Measurements from ENCODE around the gene CCDC71.

The CCDC71 gene

DNA sequence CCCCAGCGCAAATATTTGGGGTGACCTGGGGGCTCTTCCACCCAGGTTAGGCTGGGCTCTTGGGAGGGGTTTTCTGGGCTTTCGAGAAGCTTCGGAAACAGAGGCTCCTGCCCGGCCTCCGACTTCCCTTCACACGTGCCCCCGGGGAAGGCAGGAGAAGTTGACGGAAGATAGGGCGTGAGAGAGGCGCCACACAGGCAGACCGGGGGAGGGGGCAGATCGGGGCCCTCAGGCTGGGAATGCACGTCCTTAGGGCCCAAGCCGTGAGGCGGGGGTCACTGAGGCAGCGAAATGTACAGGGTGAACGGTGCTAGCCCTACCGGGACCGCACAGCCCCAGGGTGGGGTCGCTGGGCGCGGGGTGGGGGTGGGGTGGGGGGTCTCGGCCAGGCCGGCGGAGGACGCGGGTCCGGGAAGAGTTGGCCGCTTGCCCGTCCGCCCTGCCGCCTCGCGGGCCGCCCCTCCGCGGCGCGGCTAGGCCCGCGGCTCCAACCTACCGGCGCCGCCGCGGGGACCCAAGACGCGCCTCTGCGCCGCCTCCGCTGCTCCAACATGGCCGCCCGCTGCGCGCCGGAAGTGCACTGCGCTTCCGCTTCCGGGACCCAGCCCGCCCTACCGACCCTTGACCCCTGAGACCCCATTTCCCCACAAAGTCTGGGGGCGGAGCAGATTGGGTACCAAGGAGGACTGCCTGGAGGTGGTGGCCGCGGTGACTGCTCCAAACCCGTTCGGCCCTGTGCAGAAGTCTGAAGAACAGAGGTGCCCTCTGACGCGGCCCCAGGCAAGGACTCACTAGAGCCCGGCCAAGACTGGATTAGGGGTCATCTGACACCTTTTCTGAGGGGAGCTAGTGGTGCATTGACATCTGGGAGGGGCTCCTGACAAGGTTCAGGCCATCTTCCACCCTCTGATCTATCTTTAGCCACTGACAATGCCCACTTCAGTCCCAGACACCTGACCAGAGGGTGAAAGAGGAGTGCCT is at the start of gene CCDC71:
TSS of gene CCDC71 (minus strand) at position 561 of the 981 bp plus-strand sequence. CDS start 2,123 bp downstream, outside the sequence.
- peak; percentile 53 to 72 (median 55) for DNase-seq (ENCODE audit: low read depth in 3 of 3)

DNA sequence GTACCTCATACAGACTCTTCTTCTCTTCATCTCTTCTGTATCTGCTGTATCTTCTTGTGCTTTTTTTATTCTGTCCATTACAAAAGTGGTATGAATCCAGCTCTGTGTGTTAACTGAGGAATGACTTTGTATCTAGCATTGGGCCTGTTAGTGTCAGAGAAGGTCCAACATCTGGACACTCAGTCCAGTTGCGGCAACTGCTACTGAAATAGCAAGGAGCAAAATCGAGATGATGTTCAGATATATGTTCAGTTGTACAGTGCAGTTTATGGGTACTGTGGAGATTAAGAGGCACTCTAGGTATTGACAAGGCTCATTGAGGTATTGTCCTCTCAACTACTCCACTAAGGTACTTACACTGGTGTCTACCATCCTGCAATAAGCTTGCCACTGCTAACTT is 47.9 kb upstream of the CCDC71 start:
- DNase-seq (ENCODE audit: low read depth in 3 of 3) = no peak

DNA sequence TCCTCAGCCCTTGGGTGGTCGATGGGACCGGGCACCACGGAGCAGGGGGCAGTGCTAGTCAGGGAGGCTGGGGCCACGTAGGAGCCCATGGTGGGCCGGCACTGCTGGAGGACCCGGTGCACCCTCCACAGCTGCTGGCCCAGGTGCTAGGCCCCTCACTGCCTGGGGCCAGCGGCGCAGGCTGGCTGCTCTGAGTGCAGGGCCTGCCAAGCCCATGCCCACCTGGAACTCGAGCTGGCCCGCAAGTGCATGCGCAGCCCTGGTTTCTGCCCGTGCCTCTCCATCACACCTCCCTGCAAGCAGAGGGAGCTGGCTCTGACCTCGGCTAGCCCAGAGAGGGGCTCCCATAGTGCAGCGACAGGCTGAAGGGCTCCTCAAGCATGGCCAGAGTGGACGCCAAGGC is 47.4 kb upstream of the CCDC71 start:
- DNase-seq (ENCODE audit: low read depth in 3 of 3) = no peak

DNA sequence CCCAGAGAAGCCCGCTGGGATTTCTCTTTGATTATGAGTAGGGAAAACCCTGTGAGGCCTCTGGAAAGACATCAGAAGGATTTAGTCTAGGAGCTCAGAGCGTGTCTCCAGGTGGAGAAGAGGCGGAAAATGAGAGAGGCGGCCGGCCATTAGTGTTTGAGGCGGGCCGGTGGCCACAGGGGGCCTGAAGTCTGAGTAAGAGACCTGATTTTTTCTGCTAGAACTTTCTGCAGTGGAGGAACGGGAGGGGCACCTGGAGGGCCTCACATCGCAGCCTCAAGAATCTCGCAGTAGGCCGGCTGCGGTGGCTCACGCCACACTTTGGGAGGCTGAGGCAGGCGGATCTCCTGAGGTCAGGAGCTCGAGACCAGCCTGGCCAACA is 33.8 kb upstream of the CCDC71 start:
- DNase-seq (ENCODE audit: low read depth in 3 of 3) = no peak

DNA sequence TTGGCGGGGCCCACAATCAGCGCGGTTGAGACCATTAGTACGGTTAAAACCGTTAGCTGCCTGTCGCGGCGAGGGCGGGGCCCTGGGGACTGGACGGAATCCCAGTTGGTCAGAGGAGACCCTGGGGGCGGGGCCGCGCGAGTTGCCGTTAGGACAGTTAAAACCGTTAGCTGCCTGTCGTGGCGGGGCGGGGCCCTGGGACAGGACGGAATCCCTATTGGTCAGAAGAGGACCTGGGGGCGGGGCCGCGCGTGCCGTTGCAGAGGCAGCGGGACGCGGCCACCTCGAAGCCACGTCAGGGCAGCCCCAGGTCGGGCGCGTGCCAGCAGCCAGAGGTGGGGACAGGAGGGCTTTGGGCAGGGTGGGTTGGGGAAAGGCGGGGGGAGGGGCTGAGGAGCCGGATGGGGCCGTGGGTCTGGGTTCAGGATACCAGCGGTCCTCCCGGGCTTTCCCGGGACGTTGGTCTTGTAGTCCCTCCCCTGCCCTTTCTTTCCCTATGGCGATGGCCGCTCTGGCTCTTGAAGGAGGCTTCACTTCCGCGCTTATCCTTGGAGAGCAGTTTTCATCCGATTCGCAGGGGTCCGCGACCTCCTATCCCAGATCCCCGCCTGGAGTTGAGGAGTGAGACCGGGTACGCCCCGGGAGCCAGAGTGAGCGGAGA is 33.2 kb upstream of the CCDC71 start:
- peak in 1 of 3 experiments; percentile 16 for DNase-seq (ENCODE audit: low read depth in 3 of 3)

DNA sequence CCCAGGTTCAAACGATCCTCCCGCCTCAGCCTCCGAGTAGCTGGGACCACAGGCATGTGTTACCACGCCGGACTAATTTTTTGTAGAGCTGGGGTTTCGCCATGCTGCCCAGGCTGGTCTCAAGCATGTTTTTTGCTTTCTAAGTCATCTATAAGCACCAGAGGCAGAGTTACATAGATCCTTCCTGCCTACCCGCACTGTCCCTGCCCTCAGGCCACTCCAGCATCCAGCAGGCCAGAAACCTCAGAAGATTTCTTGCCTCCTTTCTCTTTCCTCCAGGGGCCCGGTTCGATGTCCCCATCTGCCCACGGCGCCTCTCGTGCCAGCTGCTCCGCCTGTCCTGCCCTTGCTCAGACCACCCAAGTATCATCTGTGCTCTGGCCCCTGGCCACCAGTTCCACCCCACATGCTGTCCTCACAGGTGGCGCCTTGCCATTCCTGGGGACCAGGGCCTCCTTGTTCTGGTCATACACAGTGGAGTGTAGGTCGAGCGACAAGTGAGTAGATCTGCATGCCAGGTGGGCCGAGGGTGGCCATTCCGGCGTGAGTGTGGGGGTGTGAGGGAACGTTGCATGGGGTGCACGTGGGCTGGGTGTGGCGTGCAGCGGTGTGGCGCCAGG is 32.6 kb upstream of the CCDC71 start:
- DNase-seq (ENCODE audit: low read depth in 3 of 3) = no peak

GRCh38 chr3:49198161-49198560 is 32.0 kb upstream of the CCDC71 start:
- no peak for DNase-seq (ENCODE audit: low read depth in 3 of 3)

DNA sequence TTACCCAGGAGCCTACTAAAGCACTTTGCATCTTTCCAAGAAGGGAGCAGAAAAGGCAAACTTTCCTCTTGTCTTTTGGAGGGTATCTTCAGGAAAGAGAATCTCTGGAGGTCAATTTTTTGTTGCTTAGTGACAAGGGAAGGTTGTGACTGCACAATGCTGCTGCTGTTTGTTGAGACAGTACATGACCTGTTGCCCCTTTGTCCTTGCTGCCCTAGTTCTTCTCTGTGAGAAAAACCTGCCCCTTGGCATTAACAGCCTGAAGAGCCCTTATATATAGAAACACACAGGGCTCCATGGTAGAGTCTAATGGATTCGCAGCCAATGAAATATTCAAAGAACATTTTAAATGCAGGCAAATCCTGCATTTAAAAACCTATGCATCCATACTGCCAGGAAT is 25.6 kb upstream of the CCDC71 start:
- DNase-seq (ENCODE audit: low read depth in 3 of 3) = no peak

DNA sequence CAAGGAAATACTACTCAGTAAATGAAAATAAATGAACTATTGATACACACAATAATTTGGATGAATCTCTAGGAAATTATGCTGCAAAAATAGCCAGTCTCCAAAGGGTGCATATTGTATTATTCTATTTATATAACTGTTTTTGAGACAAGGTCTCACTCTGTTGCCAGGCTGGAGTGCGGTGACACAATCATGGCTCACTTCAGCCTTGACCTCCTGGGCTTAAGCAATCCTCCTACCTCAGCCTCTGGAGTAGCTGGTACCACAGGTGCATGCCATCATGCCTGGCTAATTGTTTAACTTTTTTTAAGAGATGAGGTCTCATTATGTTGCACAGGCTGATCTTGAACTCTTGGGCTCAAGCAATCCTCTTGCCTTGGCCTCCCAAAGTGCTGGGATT is 17.7 kb upstream of the CCDC71 start:
- DNase-seq (ENCODE audit: low read depth in 3 of 3) = no peak

GRCh38 chr3:49182682-49183081 is 16.6 kb upstream of the CCDC71 start:
- no peak for DNase-seq (ENCODE audit: low read depth in 3 of 3)

GRCh38 chr3:49181351-49181750 is 15.2 kb upstream of the CCDC71 start:
- no peak for DNase-seq (ENCODE audit: low read depth in 3 of 3)

- no peak for DNase-seq (ENCODE audit: low read depth in 3 of 3)
Observed at GRCh38 chr3:49180116-49180515, 14.0 kb upstream of the CCDC71 start.

DNA sequence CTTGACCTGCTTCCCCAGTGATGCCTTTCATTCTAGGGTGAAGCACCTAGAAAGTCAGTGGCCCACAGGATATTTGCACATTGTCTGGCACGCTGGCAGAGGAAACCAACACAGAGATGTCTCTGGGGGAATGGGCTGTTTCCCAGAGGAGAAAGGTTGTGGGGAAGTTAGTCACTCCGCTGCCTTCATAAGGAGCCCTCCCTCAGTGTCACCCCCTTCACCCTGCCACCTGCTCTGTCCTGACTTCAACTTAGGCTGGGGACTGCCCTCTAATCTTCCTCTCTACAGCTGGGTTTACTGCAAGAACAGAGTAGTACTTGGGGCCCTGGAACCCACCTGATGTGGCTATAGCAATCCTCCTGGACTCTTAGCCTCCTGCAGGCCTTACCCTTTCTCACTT is 10.9 kb upstream of the CCDC71 start:
- DNase-seq (ENCODE audit: low read depth in 3 of 3) = no peak

DNA sequence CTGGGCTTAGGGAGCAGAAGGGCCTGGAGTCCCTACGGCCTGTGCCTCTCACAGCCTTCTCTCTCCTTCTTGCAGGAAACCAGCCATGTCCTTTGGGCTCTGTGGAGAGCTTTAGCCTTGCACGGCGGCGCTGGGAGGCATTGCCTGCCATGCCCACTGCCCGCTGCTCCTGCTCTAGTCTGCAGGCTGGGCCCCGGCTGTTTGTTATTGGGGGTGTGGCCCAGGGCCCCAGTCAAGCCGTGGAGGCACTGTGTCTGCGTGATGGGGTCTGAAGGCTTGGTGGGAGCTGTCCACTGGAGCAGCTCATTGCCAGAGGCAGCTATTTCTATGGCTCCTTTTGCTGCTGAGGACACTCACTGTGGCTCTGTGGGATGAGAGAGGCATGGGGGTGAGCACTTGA is 9.4 kb upstream of the CCDC71 start:
- no peak for DNase-seq (ENCODE audit: low read depth in 3 of 3)

GRCh38 chr3:49174397-49174985 is 8.4 kb upstream of the CCDC71 start:
- no peak for DNase-seq (ENCODE audit: low read depth in 3 of 3)

DNA sequence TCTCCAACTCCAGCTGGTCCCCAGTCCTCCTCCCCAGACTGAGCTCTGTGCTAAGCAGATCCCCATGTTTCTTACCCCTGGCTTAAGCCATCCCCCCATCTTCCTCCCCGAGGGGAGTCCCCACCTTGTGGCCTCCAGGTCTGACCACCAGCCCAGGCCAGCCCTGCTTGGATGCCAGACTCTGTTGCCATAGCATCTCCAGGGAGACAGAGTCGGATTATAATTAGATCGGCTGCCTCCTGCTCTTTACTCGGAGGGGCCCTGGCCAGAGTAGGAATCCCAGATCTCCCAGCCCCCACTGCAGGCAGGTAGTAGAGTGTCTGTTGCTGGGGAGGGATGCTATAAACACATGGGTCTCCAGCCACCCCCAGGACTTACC is 7.7 kb upstream of the CCDC71 start:
- no peak for DNase-seq (ENCODE audit: low read depth in 3 of 3)

DNA sequence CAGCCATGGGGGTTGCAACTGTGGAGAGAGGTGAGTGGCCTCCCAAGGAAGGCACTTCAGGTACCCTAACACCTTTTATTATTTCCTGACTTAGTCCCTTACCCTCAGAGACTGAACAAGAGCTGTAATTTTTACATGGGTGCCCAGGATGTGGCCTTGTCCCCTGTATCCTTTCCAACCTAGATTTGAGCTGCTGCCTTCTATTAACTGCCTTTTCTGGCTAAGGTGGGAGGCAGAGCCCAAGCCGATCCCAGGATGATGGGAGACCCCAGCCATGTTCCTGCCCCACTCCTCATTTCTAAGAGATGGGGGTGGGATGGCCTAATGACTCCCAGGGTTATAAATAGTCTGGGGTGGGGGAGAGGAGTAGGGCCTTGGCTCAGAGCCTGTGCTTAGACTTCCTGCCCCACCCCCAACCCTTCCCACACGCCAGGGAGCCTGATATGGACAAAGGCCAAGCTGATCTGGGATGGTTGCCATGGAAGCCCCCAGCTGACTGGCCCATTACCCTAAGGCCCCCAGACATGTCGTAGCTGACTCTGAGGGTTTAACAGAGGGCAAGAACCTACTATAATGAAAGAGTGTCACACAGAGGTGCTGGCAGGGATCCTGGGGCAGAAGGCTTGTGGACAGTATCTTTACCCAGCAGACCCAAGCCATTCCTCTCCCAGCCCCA is 7.1 kb upstream of the CCDC71 start:
- DNase-seq (ENCODE audit: low read depth in 3 of 3) = no peak

- DNase-seq (ENCODE audit: low read depth in 3 of 3) = no peak
Observed at GRCh38 chr3:49172551-49173041, 6.5 kb upstream of the CCDC71 start.

DNA sequence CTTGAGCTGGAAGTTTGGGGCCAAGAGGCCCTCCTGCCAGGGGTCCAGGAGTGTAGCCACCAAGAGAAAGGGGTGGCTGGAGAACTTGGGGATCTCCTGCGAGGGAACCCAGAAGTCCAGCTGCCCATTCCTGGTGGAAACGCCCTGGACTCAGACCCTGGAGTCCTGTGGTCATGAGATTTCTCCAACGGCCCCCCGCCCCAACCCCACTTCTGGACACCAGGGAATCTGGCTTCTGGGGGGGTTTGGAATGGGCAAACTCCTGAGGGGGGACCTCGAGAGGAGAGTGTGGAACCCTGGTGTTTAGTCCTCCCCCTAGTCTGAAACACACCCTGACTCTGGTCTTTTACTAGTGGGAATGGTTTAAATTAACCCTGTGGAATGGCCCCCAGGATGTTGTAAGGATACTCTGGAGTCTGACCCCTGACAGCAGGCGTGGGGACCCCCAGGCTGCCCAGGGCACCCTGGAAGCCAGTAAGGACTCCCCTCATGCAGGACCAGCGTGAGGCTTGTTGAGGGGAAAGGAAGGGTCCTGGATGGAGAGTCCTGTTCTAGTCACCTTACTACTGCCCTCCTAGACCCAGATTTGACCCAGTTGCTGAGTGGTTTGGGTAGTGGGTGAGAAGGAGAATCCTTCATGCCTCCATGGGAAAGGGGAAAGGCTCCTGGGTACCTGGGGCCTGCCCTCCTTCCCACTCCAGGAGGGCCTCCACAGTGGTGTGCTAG is 5.8 kb upstream of the CCDC71 start:
- no peak for DNase-seq (ENCODE audit: low read depth in 3 of 3)

- peak; percentile 66 to 84 (median 67) for DNase-seq (ENCODE audit: low read depth in 3 of 3)
Observed at GRCh38 chr3:49171119-49171774, 5.1 kb upstream of the CCDC71 start, which contains the start of gene KLHDC8B. KLHDC8B (plus strand) TSS chr3:49171598; CDS start chr3:49172770, 1,172 bp downstream.
